Measurements from ENCODE around the gene OTOF.

- no peak for TF ChIP-seq POLR2A (IDR thresholded peaks at IDR 0.05; ENCODE audit: low read length)
- TF ChIP-seq RAD21 (conservative IDR thresholded peaks at IDR 0.05 in 1 of 2, IDR thresholded peaks at IDR 0.05 in 1 of 2) = no peak
Observed at GRCh38 chr2:26457695-26458364, 20.1 kb downstream of the OTOF start.

All from A549 (cell line).